NCI-H524 treated with DMSO at 0.1 percent for 48 hours (cell line): ENCODE data around the gene SFSWAP.
"Not testable (repeated sequence)": the region's sequence is repeated elsewhere in the genome, so short reads cannot be mapped to it uniquely, and the experiment has no call there.

Source experiments
- DNase-seq: peaks from one replicate; lab custom pipeline; 2025; lab: John Stamatoyannopoulos, UW

The SFSWAP gene

DNA sequence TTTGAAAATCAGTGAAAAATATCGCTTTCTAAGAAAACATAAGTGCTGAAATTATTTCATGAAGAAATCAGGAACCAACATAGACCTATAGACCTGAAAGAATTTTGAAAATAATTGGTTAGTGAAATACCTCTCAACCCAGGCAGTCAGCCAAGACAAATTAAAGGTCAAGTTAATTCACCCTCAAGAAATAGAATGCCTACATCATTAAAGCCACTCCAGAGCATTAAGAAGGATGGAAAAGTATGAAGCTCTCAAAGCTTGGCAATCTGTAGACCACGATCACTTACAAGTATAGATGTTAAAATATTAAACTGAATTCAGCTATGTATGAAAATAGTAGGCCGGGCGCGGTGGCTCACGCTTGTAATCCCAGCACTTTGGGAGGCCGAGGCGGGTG is 48.3 kb downstream of the SFSWAP start:
- DNase-seq = no peak

- no peak for DNase-seq
Observed at GRCh38 chr12:131761638-131762037, 50.7 kb downstream of the SFSWAP start.

- no peak for DNase-seq
Observed at GRCh38 chr12:131764738-131765137, 53.8 kb downstream of the SFSWAP start.

- no peak for DNase-seq
Observed at GRCh38 chr12:131765961-131766360, 55.1 kb downstream of the SFSWAP start.

DNA sequence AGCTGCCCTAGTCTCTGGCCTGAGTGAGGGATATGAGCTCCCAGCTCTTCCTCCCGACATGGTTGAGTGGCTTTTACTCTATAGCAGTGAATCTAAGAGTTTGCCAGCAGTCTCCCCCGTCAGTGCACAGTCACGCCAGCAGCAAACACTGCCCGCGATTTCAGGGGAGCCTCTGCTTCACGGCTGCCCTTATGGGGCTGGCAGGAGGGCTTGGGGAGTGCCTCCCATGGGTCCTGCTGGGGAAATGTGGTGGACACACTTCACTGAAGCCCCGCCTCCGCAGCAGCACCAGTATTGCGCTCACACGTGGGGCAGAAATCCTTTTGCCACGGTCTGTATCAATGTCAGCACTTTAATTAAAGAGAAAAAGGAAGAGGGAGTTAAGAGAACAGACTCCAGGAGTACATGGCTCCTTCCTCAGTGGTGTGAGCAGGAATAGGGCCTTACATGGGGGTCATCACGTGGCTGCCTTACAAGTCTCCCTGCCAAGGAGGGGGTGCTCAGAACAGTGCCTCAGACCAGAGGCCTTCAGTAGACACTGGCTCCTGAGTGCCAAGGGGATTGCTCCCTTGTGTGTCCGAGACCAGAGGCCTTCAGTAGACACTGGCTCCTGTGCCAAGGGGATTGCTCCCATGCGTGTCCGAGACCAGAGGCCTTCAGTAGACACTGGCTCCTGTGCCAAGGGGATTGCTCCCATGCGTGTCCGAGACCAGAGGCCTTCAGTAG is 55.7 kb downstream of the SFSWAP start:
- no peak for DNase-seq

GRCh38 chr12:131770120-131770519 is 59.2 kb downstream of the SFSWAP start:
- DNase-seq = no peak

DNA sequence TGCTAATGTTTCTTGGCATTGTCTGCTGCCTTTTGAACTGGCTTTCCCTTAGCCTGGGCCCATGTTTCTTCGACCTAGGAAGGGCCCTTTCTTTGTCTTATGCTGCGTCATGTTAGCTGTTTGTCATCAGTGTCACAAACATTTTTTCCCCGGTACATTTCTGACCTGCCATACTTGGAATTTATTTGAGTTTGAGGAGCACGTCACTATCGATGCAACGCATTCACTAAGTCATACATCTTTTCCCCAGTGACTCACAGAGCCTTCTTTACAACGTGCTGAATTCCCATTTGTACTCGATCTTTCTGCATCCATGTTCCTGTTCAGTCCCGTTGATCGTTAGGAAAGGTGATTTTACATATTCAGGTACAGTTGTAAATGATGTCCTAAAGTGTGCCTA is 61.1 kb downstream of the SFSWAP start:
- DNase-seq = no peak

DNA sequence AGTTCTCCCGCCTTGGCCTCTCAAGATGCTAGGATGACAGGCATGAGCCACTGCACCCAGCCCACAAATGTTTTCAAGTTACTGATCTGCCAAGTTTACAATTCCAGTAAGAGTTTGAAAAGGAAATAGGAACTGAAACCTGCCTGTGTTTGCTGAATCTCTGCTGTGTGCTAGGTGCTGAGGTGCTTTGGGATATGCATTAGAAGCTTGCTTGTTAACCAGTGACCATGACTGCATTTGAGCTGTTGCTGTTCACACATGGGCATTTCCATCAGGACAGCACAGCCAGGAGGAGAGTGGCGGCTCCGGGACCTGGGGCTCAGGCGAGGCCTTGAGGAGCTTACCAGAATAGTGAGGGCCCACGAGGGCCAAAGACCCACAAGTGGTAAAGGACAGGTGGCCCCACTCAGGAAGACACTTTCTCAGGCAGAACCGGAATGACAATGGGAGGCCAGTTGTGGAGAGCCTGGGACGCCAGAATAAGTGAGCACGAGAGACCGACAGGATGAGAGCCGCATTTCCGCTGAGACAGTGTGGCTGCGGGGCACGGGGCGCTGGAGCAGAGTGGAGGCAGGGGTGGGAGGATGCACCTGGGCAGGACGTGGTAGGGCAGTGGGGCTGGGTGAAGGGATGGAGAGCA is 62.8 kb downstream of the SFSWAP start:
- DNase-seq = no peak

DNA sequence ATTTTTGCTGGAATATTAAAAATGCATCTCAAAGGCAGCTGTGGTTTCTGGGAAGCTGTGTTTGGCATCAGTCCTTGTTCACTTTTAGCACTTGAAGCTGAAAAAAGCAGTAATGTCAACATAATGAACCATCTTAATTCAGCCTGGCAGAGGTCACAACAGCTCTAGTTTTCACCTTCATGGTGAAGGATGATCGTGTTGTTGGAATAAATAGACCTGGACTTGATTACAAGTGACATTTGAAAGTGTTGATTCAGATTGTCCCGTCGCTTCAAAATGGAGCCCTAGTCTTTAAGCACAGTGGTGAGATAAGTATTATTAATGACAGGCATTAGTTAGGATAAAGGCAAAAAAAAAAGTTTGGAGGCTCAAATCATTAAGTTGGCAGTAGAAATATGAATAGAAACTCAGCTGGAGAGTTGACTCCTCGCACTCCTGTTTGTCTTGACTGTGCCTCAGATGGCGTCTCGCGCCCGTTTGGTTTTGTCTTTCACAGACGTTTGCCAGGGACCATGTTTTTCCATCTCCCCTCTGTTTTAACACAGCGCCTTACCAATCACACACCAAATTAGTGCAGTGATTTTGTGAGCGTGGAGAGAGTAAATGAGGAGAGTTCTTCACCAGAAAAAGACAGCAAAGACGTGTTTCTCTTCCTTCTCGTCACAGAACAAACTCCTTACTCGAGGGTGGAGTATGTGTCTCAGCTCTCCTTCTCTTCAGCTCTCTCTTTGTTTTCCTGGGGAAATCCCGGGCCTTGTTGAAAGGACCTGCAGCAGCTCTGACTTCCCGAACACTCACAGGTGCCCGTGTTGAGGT is 63.9 kb downstream of the SFSWAP start:
- no peak for DNase-seq

DNA sequence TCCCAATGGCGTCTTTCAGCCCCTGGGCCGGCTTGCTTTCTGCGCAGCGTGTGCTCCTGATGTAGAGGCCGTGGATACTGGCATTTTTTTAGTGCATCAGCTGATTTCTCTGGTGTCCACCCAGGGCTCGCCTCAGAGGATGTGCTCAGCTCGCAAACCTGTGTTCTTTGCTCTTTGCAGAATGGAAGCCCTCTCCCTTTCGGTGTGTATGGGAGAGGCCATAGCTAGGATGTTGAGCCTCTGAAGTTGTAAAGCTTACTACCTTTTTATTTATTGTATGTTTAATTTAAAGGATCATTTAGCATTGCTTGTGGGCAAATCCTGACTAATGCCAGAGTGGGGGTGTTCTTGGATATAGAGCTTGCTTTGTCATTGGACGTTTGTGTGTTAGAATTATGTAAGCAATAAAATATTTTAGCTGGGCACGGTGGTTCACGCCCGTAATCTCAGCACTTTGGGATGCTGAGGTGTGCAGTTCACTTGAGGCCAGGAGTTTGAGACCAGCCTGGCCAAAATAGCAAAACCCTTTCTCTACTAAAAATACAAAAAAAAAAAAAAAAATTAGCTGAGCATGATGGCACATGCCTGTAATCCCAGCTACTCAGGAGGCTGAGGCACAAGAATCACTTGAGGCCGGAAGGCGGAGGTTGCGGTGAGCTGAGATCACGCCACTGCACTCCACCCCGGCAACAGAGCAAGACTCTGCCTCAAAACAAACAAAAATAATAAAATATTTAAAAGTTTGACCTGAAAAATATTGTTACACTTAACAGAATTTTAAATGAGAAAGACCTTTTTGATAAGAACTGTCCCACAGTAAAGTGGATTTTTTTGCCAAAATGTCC is 64.7 kb downstream of the SFSWAP start:
- no peak for DNase-seq

- no peak for DNase-seq
Observed at GRCh38 chr12:131776237-131776889, 65.5 kb downstream of the SFSWAP start.

DNA sequence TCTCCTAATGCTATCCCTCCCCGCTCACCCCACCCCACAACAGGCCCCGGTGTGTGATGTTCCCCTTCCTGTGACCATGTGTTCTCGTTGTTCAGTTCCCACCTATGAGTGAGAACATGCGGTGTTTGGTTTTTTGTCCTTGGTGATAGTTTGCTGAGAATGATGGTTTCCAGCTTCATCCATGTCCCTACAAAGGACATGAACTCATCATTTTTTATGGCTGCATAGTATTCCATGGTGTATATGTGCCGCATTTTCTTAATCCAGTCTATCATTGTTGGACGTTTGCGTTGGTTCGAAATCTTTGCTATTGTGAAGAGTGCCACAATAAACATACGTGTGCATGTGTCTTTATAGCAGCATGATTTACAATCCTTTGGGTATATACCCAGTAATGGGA is 66.4 kb downstream of the SFSWAP start:
- not testable (repeated sequence) for DNase-seq

DNA sequence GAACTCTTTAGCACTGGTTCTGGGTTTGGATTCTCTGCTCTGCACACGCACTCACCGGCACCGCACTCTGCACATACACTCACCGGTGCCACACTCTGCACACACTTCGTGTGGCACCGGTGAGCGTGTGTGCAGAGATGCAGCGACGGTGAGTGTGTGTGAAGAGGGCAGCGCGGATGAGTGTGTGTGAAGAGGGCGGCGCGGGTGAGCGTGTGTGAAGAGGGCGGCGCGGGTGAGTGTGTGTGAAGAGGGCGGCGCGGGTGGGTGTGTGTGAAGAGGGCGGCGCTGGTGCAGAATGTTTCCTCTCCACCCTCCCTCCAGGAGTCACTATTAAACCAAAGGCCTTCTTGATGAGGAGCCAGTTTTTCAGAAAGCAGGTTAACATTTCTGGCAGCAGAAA is 68.1 kb downstream of the SFSWAP start:
- DNase-seq = no peak

GRCh38 chr12:131782061-131782460 is 71.2 kb downstream of the SFSWAP start:
- no peak for DNase-seq

DNA sequence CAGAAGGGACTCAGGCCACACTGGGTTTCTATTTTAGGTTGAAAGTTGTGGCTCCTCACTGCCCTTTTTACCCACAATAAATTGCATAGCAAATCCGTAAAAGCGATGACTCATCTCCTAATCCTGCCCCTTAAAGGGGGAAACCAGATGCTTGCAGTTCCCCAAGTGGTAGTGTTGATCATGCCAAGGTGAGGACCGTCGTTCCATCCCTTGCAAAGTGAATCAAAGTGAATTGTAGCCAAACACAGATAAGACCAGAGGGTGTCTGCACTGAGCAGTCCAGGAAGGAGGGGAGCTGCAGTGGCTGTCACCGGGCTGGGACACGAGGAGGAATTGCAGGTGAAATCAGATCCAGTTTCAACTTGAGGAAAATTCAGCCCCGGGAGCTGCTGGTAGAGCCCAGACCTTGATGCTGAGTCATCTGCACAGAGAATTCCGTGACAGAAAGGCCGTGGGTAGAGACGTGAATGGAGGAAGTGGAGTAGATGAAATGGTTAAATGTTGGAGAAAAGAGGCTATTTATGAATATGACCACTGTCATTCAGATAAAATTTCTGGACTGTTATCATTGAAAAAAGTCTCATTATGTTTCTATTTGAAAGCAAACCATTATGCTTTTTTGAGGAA is 73.1 kb downstream of the SFSWAP start:
- DNase-seq = no peak

DNA sequence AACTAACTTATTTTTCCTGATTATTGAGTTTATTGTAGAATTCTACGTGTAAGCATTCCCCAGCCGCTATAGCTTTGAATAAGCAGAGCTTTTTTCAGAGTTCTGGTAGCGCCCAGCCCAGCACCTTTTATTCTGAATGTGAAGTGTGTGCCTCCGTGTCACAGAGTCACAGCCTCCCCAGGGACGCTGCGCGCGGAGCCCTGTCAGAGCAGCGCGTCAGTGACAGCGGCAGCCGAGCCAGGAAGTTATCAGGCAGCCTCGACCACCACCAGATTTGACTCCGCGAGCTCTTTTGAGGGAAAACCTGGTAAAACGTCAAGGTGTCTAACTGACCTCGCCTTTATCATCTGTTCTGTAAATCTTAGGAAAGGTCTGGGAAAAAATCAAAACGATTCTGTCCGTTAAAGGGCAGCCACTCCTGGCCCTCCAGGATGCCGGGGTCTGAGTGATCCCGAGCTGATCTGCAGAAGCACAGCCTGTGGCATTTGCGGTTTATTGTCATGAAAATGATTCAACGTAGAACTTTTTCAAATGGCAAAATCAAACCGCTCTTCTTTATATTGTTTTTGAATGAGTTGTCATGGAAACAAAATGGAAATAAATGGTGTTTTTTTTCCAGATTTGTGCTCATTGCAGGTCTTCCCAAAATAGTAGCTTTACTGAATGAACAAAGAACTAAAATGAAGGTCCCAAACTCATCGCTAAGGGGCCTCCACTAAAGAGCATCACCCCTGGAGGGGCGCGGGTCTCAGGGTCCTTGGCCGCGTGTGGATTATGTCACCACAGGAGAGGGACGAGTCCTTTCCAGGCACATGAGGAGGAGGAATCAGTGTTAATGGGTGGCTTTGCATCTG is 74.2 kb downstream of the SFSWAP start:
- no peak for DNase-seq

DNA sequence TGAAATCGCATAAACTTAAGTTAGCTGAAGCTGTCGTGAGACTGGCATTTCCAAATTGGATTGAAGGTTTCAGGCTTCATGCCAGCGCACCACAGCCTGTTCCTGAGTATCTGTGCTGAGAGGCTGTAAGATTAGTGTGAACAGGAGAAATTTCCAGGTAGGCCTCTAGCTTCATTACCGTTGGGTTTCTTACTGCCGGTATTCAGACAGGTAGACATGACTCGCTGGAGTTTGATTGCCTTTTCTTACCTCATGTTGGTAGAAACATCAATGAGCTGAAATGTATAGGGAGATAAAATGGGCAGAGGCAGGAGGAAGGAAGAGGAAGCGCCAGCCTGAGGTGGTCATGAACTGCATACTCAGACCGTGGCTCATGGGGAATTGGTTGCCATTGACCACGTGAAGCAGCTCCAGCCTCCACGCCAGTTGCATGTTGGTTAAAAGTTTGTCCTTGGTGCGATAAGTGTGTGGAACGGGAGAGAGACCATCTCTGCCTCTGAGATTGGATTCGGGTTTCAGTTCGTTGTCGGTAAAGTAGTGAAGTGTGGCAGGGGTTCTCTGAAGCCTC is 75.0 kb downstream of the SFSWAP start:
- DNase-seq = no peak

DNA sequence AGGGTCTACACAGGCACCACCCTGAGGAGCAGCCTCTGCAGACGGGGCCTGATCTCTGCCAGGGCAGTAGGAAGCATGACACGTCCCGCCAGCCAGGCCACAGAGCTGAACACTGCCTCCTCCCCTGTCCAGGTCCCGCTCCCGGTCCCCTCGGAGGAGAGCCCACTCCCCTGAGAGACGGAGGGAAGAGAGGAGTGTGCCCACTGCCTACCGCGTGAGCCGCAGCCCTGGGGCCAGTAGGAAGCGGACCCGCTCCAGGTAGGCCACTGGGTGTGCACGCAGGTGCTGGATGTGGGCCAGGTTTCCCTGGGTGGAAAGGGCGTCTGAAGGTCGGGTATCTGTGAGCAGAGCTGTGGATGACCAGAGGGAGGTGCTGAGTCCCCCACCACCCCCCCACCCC is 75.4 kb downstream of the SFSWAP start:
- no peak for DNase-seq

DNA sequence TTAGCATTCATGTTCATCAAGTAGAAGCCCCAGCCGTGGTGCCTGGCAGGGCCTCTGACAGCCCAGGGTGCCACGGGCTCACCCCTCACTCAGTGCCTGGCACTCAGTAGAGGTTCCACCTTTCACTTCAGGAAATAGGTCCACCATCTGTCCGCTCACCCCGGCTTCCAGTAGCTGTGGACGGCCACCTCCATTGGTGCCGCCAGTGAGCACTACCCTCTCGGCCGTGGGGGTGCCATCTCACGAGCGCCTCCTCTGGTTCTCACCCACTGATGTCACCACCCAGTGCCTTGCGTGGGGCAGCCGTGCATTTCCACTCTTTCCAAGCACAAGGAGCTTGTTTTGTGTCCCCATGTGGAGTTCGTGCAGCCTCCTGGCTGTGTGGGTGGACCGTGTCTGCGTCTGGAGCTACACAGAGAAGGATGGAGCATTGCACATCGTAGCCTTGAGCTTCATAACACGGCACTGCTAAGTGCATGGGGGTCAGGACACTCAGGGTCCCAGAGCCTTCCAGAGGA is 76.3 kb downstream of the SFSWAP start:
- DNase-seq = no peak

DNA sequence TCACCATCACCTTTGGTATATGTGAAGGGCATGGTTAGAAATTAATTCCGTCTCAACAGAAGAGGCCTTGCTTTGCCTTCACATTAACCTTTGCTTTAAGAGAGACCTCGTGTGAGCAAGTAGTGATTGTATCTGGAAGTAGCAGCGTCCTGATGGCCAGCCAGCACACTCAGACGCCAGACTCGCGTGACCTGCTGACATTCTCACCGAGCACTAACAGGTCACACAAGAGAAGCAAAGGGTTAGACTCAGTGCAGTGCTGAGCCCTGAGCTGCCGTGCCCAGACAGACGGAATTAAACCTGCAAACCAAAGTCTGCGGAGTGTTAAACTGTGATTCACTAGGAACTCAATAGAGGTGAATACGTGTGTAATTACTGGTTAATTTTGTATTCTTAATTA is 77.2 kb downstream of the SFSWAP start:
- DNase-seq = no peak
